Coronary artery (tissue), 2 donors: ENCODE results near the gene MLST8.

Experiments
- DNase-seq: peaks from one replicate; pipeline ENCODE4 v3.0.0-alpha.2; 2017; ENCODE audit warnings: low spot score
- H3K27ac ChIP-seq, 2 donors: fragments of 200-600 bp; sonication (generic); one replicate each; pipeline ENCODE4 v1.5.1; 2016 to 2019
- H3K4me3 ChIP-seq: fragments of 200-600 bp; sonication (generic); 2 replicates; pipeline ENCODE4 v1.5.1; 2016; ENCODE audit warnings: mild to moderate bottlenecking, moderate library complexity
- TF ChIP-seq, protein P1 (sequence below): fragments of 200-600 bp; sonication (generic); IDR thresholded peaks from one replicate; pipeline ENCODE4 v1.5.1; 2019; ENCODE audit warnings: antibody characterized with exemption

Gene MLST8, protein sequence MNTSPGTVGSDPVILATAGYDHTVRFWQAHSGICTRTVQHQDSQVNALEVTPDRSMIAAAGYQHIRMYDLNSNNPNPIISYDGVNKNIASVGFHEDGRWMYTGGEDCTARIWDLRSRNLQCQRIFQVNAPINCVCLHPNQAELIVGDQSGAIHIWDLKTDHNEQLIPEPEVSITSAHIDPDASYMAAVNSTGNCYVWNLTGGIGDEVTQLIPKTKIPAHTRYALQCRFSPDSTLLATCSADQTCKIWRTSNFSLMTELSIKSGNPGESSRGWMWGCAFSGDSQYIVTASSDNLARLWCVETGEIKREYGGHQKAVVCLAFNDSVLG

GRCh38 chr16:2205104-2205966, at the start of gene MLST8:
TSS of gene MLST8 (plus strand) at chr16:2205454. CDS start at chr16:2206086, 632 bp downstream.
- H3K27ac ChIP-seq = peak within 1 kb of the TSS; percentile 97
- H3K4me3 ChIP-seq = peak within 1 kb of the TSS; percentile 83
- TF ChIP-seq, protein P1, sequence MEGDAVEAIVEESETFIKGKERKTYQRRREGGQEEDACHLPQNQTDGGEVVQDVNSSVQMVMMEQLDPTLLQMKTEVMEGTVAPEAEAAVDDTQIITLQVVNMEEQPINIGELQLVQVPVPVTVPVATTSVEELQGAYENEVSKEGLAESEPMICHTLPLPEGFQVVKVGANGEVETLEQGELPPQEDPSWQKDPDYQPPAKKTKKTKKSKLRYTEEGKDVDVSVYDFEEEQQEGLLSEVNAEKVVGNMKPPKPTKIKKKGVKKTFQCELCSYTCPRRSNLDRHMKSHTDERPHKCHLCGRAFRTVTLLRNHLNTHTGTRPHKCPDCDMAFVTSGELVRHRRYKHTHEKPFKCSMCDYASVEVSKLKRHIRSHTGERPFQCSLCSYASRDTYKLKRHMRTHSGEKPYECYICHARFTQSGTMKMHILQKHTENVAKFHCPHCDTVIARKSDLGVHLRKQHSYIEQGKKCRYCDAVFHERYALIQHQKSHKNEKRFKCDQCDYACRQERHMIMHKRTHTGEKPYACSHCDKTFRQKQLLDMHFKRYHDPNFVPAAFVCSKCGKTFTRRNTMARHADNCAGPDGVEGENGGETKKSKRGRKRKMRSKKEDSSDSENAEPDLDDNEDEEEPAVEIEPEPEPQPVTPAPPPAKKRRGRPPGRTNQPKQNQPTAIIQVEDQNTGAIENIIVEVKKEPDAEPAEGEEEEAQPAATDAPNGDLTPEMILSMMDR = no peak
- peak; percentile 89 for DNase-seq

DNA sequence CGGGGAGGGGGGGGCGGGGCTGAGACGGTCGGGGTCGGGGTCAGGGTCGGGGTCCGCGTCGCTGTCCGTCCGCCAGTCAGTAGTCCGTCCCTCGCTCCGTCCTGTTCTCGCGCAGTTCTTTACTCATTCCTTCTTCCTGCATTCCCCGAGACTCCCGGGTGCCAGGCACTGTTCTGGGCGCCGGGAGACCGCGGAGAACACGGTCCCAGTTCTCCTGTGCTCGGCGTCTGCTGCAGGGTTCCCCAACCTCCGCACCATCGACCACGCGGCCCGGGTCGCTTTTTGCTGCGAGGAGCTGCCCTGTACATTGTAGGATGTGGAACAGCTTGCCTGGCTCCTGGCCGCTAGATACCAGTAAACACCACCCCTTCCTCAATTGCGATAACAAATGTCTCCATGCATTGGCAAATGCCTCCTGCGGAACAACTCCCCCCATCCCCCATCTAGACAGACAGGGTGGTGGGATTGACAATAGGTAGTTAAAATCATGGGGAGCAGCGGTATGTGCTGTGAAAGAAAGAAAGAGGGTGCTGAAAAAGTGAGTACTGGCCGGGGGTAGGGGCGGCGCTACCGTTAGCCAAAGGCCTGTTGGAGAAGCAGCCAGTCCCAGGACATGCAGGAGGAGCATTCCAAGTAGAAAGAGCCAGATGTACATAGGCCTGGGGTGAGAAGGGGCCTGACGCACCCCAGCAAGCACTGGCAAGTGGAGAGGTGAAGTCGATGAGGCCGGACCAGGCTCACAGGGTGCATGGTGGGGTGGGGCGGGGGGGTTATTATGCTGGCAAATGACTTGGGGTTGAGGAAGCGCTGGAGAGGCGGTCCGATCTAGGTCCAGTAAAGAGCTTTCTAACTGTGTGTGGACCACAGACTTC, 49.0 kb upstream of the MLST8 start:
- no peak for DNase-seq
- H3K4me3 ChIP-seq = peak overlapping the region; percentile 87
- TF ChIP-seq, protein P1 = no peak
- H3K27ac ChIP-seq = peak overlapping the region; percentile 70 to 96

DNA sequence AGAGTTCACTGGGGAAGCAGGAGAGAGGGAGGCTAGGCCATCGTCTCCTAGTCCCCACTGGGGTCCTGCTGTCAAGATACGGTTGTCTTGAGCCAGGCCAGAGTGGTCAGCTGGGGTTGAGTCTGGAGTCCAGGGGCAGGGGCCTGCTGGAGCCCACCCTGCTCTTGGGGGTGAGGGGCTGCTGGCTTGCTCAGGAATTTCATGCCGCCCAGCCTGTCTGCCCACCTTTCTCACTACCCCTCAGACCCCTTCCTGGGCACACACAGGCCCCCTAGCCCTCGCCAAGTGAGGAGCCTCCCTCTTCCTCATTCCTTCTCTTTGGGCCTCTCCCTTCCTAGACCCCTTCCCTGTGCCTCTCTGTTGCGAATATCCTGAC, 48.4 kb upstream of the MLST8 start:
- Histone ChIP-seq H3K4me3 (peak overlapping the region; percentile 87), H3K27ac (peak overlapping the region; percentile 70 to 96)
- no peak for DNase-seq
- TF ChIP-seq, protein P1 = no peak

DNA sequence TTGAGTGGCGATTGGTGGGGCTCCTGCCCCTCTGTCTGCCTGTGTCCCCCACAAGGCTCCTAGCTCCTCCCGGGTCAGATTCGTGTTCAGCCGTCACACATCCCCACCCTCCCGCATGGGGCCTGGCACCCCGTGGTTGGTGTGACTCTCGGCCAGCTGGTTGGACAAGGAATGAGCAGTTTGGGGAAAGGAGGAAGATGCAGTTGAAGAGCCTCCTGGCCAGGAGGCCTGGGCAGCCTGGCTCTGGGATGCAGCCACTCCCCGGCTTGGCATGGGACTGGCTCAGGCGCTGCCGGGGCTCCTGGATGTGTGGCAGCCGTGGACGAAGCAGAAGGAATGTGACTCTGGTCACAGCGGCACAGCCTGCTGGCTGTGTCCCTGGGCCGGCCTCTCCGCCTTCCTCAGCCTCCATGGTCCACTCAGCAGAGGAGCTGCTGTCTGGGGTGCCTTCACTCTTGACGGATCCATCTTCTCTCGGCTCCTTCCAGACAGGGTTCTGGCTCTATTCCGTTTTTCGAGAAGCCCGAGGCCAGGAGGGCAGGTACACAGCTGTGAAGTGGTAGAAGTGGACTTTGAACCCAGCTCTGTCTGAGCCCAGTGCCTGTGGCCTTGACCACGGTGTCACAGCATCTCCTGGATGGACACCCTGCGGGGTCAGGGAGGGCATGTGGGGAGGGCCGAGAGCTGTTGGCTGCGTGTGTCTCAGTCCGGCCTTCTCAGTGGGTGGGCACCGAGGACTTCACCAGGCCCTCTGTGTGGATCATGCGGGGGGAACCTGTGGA, 47.6 kb upstream of the MLST8 start:
- no peak for DNase-seq
- Histone ChIP-seq H3K27ac (peak overlapping the region; percentile 70 to 96), H3K4me3 (peak overlapping the region; percentile 87)
- TF ChIP-seq, protein P1 = no peak

DNA sequence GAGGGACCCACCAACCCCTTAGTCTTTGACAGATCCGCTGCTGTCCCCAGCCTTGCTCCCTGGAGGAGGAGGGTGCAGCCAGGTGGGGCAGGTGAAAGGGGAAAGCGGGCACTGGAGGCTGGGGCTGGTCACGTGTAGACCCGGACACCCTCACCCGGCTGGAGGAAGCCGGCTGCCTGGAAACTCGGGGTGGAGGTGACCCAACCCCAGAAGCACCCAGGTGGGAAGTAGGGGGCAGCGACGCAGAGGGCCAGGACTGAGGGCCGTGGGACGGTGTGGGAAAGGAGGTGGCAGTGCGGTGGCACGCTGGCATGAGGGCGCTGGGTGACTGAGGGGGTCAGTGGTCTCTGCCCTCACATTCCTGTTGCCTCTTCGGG, 47.0 kb upstream of the MLST8 start:
- H3K4me3 ChIP-seq = no peak overlapping the region
- peak overlapping the region; percentile 51 to 96 for H3K27ac ChIP-seq
- no peak for DNase-seq
- TF ChIP-seq, protein P1 = no peak

GRCh38 chr16:2159175-2159838, 45.9 kb upstream of the MLST8 start:
- TF ChIP-seq, protein P1 = no peak
- peak overlapping the region; percentile 51 to 96 for H3K27ac ChIP-seq
- DNase-seq = peak; percentile 86
- peak overlapping the region; percentile 62 for H3K4me3 ChIP-seq
